Endometrium (tissue), 2 donors: ENCODE data around the gene FOXD2.

Experiments used
- FAIRE-seq: peaks from 2 replicates; lab custom pipeline; 2012; peaks lifted over from hg19 to GRCh38; lab: Jason Lieb, UNC
- donor health status: control.
- donor health status: control.

Gene FOXD2

DNA sequence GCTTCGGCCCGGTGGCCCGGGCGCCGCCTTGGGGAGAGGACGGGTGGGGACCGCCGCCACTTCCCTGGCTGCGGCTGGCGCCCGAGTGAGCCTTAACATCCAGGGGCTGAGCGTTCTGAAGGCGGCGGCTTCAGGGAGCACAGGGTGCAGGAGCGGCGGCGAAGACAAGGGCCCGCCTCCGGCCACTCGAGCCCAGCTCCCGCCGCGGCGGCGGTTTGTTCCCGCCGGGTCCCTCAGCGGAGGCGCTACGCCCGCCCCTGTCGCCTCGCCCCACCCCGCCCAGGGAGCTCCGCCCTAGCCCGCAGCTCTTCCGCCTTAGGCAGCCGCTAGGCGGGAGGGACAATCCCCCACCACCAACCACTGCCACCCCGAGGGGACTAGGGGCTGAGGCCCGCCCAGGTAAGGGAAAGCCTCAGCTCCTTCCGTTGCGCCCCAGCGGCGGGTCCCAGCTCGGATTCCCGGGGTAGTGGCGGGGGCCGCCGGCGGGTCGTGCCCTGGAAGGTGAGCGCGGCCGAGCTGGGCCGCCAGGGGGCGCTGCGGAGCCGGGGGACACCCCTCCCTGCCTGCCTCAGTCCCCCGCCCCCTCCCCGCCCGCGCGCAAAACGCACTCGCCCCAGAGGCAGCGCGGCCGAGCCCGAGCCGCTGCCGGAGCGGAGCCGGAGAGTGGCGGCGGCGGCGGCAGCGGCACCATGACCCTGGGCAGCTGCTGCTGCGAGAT lies at the start of gene FOXD2:
Gene FOXD2 (plus strand): TSS at position 598 of the 718 bp plus-strand sequence. CDS start 92 bp downstream, at position 690.
- FAIRE-seq = no peak

GRCh38 chr1:47388891-47389238 lies 49.0 kb upstream of the FOXD2 start:
- FAIRE-seq = no peak

GRCh38 chr1:47389731-47390130 lies 48.1 kb upstream of the FOXD2 start:
- FAIRE-seq = no peak

DNA sequence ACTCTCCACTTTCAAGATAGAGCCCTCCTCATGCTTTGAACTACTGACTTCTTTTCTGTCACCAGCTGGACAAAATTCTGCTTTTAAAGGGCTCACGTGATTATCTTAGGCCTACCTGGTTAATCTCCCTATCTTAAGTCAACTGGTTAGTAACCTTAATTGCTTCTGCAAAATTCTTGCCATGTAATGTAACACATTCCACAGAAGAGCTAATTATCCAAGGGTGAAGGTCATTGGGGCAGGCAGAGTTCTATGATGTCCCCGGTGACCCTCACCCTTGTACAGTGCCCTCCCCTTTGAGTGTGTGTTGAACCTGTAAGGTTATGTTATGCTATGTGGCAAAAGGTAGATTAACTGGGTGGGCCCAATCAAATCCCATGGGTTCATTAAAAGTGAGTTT lies 47.0 kb upstream of the FOXD2 start:
- FAIRE-seq = no peak

DNA sequence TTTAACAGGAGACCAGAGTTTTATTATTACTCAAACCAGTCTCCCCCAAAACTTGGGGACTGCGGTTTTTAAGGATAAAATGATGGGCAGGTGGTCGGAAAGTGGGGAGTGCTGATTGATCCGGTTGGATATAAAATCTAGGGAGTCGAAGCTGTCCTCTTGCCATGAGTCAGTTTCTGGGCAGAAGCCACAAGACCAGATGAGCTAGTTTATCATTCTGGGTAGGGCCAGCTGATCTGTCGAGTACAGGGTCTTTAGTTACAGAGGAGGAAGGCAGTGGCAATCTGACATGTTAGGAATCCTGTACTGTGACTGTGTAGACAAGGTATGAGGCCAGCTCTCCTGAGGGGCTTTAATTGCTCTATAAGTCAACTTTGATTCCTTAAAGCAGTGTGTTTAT lies 44.7 kb upstream of the FOXD2 start:
- no peak for FAIRE-seq

DNA sequence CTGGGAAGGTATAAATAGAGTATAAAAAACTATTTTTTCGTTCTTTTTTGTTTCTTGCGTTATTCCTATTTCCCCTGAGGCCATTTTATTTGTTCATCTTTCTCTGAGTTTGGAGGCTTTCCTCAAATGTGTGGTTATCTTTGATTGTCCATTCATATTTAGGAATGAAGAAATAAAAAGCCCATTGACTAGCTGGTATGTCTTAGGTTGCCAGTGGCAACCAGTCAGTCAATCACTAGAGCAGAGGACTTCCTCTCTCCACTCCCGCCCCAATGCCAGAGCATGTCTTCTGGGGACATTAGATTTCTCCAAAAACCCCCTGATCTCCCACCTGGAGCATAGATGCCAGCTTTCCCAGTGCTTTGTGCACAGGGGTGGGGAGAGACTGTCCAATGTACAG lies 42.4 kb upstream of the FOXD2 start:
- FAIRE-seq = no peak

- no peak for FAIRE-seq
Measured at GRCh38 chr1:47396671-47397196, 41.1 kb upstream of the FOXD2 start.

DNA sequence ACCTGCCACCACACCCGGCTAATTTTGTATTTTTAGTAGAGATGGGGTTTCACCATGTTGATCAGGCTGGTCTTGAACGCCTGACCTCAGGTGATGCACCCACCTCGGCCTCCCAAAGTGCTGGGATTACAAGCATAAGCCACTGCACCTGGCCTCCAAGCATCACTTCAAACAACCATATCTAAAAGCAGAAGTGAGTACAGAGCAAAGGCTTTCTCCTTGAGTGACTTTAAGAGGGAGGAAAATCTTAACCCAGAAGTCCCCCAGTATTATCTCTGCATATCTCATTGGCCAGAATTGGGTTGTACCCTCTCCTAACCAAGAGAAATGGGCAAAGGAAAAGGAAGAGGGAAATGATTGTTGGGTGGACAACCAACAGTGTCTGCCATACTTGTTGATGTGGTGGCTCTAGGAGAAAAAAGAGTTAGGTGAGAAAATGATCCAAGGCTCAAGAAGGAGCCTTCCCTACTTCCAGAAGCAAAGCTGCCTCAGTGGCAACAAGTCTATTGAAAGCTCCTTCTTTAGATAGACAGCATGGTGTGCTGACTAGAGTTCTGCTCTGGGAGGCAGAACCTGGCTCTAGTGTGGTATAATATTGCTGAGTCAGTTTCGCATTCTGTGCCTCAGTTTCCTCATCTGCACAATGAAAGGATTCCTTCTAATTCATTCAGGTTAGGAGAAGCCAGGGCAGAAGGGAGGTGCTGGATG lies 38.6 kb upstream of the FOXD2 start:
- no peak for FAIRE-seq

- FAIRE-seq = no peak
Measured at GRCh38 chr1:47399846-47400155, 38.0 kb upstream of the FOXD2 start.

DNA sequence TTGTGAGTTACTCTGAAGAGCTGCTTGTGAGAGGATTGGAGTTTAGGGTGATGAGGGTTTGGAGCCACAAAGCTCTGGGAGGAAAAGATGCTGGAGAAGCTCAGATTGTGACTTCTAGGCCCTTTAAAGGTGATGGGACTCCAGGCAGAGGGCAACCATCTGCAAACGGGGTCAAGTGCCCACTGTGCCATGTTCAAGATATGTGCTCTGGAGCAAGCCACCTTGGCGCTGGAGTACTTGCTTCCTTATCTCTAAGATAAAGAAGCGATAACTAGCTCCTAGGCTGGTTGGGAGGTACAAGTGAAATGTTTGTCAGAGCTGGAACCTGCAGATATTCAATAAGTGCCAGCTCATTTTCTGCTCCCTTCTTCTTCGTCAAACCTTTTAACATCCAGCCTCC lies 36.1 kb upstream of the FOXD2 start:
- FAIRE-seq = no peak

- FAIRE-seq = no peak
Measured at GRCh38 chr1:47402591-47402990, 35.3 kb upstream of the FOXD2 start.

DNA sequence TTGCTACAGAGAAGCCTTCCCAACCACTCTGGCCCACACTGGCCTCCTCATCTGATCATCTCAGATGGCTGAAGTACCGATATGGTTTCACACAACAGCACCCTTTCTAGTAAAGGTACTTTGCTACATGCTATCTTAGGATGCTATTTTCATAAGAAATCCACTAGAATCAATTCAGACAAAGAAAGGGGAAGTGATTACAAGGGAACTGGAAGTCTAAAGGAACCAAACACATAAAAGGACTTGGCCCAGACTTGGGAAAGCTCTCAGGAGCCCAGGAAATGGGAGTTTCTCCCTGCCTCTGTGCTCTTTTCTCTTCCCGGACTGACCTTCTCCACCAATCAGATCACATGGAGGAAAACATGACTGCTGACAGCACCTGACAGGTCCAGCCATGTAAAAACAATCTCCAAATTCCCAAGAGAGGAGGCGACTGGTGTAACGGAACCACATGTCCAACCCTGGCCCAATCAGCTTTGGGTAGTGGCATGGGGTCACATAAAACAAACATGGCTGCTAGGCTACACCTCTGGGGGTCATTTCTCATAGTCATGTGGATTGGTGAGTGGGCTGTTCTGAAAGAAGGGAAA lies 34.4 kb upstream of the FOXD2 start:
- FAIRE-seq = no peak

GRCh38 chr1:47405697-47406096 lies 32.1 kb upstream of the FOXD2 start:
- no peak for FAIRE-seq

DNA sequence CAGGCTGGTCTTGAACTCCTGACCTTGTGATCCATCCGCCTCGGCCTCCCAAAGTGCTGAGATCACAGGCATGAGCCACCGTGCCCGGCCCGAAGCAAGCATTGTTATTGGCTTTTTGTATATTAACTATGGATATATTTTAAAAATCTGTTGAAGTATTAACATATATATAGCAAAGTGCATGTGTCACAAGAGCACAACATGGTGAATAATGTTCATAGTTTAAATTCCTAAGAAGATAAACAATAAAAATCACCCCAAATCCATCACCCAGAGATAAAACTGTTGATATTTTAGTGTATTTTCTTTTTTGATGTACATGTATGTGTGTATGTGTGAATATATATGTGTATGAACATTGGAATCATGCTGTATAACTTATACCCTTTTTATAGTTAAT lies 30.9 kb upstream of the FOXD2 start:
- no peak for FAIRE-seq

DNA sequence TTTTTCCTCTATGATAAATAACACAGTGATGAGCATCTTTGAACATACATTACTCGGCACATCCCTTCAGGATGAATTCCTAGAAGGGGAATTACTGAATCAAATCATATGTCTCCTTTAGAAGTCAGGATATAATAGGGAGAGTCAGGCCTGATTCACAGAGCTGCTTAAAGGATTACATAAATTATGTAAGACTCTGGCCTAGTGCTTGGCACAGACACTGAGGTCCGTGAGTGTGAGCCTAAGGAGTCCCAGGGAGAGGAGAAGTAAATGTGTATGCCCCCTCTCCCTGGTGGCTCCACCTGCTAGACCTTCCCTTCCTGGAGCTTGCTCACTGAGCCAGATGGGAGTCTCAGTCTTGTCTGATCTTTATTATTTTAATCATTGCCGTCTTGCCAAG lies 30.4 kb upstream of the FOXD2 start:
- FAIRE-seq = no peak

GRCh38 chr1:47409311-47410067 lies 28.4 kb upstream of the FOXD2 start:
- no peak for FAIRE-seq

DNA sequence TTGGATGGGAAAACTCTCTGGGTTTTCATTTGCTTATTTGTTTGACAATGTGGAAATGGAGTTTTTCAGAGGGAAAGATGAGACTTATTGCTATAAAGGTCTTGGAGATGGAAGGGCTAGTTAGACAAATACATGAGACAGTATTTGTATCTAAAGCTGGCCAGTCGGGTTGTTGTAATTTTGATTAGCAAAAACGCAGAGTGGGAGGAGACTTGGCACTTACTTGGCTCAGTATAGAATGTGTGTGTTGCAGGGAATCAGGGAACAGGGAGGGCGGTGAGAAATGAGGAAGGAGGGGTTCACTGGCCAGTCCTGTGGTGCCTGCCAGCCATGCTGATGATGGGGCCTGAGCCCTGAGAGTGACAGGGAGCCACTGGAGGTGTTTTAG lies 27.8 kb upstream of the FOXD2 start:
- FAIRE-seq = no peak

- FAIRE-seq = no peak
Measured at GRCh38 chr1:47411436-47411835, 26.4 kb upstream of the FOXD2 start.

GRCh38 chr1:47412437-47412836 lies 25.4 kb upstream of the FOXD2 start:
- FAIRE-seq = no peak

GRCh38 chr1:47415728-47416318 lies 22.0 kb upstream of the FOXD2 start, which contains the start of gene FOXE3:
Gene FOXE3 (plus strand): TSS chr1:47416285. CDS start chr1:47416316, 31 bp downstream.
- FAIRE-seq = no peak

DNA sequence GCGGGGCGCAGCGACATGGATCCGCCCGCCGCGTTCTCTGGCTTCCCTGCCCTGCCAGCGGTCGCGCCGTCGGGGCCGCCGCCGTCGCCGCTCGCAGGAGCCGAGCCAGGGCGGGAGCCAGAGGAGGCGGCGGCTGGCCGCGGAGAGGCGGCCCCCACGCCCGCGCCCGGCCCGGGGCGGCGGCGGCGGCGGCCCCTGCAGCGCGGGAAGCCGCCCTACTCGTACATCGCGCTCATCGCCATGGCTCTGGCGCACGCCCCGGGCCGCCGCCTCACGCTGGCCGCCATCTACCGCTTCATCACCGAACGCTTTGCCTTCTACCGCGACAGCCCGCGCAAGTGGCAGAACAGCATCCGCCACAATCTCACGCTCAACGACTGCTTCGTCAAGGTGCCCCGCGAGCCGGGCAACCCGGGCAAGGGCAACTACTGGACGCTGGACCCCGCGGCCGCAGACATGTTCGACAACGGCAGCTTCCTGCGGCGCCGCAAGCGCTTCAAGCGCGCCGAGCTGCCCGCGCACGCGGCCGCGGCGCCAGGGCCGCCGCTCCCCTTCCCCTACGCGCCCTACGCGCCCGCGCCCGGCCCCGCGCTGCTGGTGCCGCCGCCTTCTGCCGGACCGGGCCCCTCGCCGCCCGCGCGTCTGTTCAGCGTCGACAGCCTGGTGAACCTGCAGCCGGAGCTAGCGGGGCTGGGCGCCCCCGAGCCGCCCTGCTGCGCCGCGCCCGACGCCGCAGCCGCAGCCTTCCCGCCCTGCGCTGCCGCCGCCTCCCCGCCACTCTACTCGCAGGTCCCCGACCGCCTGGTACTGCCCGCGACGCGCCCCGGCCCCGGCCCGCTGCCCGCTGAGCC lies 21.3 kb upstream of the FOXD2 start:
- no peak for FAIRE-seq
